Endothelial cell (in vitro differentiated cells): ENCODE measurements around the gene EVL. TPM values are rescaled to one million over a fixed set of nuclear protein-coding genes. Genes with fewer than 3 reads are reported as not detected.
A peak's percentile ranks its signal among the peaks of the same experiment; 100 is the strongest.

Source experiments
- DNase-seq: peaks from one replicate; pipeline ENCODE4 v3.0.0; 2021; ENCODE audit warnings: low spot score
- H3K27ac Mint-ChIP-seq: one replicate; pipeline ENCODE4 v1.8.0; 2021; ENCODE audit warnings: mixed read lengths, inconsistent platforms; ENCODE audit not compliant: unreplicated experiment
- H3K27me3 Mint-ChIP-seq: one replicate; pipeline ENCODE4 v1.8.0; 2021; ENCODE audit warnings: mild to moderate bottlenecking, moderate library complexity, mixed read lengths, inconsistent platforms; ENCODE audit not compliant: unreplicated experiment
- H3K36me3 Mint-ChIP-seq: one replicate; pipeline ENCODE4 v1.8.0; 2021; ENCODE audit warnings: mild to moderate bottlenecking, low read depth, mixed read lengths, inconsistent platforms; ENCODE audit not compliant: unreplicated experiment
- H3K4me1 Mint-ChIP-seq: one replicate; pipeline ENCODE4 v1.8.0; 2021; ENCODE audit warnings: mild to moderate bottlenecking, mixed read lengths, inconsistent platforms; ENCODE audit not compliant: unreplicated experiment
- H3K4me3 Mint-ChIP-seq: one replicate; pipeline ENCODE4 v1.8.0; 2021; ENCODE audit warnings: mild to moderate bottlenecking, mixed read lengths, inconsistent platforms; ENCODE audit not compliant: unreplicated experiment
- H3K9me3 Mint-ChIP-seq: one replicate; pipeline ENCODE4 v1.8.0; 2021; ENCODE audit warnings: mixed read lengths, inconsistent platforms; ENCODE audit not compliant: unreplicated experiment
- total RNA-seq: library from RNA; stranded (reverse); fragmentation: NEBNext Ultra II Directional; extraction: Animal tissue kit (Norgen Biotek cat#: 25700); gene quantifications from one replicate; pipeline ENCODE4 v1.2.1, GENCODE V29; 2021; ENCODE audit not compliant: unreplicated experiment
- TF ChIP-seq, protein P1 (sequence below): fragments of 200-600 bp; sonication (generic); IDR thresholded peaks from one replicate; pipeline ENCODE4 v1.5.0; 2021; ENCODE audit warnings: antibody characterized with exemption; ENCODE audit not compliant: unreplicated experiment

EVL gene
- total RNA-seq, 1 donor from 2014 or later = 142 TPM

DNA sequence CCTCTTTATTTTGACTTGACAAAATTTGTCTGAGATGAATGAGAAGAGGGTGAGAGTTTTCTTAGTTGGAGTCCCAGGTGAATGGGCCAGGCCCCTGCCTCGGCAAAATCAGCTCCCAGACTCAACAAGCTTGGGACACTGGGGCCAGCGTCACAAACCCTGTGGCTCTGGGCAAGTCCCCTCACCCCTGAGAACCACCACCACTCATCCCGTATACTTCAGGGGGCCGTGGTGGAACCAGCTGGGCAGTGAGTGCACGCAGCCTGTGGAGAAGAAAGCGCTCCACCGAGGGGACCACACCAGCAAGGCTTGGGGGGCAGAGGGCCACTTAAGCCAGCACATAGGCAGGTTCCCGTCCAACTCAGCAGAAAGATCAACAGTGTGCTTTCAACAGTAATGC lies 54.0 kb downstream of the EVL start:
- TF ChIP-seq, protein P1, sequence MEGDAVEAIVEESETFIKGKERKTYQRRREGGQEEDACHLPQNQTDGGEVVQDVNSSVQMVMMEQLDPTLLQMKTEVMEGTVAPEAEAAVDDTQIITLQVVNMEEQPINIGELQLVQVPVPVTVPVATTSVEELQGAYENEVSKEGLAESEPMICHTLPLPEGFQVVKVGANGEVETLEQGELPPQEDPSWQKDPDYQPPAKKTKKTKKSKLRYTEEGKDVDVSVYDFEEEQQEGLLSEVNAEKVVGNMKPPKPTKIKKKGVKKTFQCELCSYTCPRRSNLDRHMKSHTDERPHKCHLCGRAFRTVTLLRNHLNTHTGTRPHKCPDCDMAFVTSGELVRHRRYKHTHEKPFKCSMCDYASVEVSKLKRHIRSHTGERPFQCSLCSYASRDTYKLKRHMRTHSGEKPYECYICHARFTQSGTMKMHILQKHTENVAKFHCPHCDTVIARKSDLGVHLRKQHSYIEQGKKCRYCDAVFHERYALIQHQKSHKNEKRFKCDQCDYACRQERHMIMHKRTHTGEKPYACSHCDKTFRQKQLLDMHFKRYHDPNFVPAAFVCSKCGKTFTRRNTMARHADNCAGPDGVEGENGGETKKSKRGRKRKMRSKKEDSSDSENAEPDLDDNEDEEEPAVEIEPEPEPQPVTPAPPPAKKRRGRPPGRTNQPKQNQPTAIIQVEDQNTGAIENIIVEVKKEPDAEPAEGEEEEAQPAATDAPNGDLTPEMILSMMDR = no peak
- Mint-ChIP-seq H3K9me3 (no peaks in the 10 kb centered on the region), H3K27me3 (peaks cover 6% of the 10 kb centered on the region), H3K36me3 (peaks cover 20% of the 10 kb centered on the region), H3K27ac (no peak overlapping the region), H3K4me1 (peaks cover 2% of the 10 kb centered on the region), H3K4me3 (peak overlapping the region; percentile 11)
- DNase-seq = no peak

GRCh38 chr14:100120522-100121269 lies 55.5 kb downstream of the EVL start:
- H3K4me1 Mint-ChIP-seq = peaks cover 2% of the 10 kb centered on the region
- H3K36me3 Mint-ChIP-seq = peaks cover 30% of the 10 kb centered on the region
- H3K9me3 Mint-ChIP-seq = no peaks in the 10 kb centered on the region
- TF ChIP-seq, protein P1 = no peak
- H3K27me3 Mint-ChIP-seq = peaks cover 11% of the 10 kb centered on the region
- H3K27ac Mint-ChIP-seq = no peak overlapping the region
- no peak overlapping the region for H3K4me3 Mint-ChIP-seq
- no peak for DNase-seq

DNA sequence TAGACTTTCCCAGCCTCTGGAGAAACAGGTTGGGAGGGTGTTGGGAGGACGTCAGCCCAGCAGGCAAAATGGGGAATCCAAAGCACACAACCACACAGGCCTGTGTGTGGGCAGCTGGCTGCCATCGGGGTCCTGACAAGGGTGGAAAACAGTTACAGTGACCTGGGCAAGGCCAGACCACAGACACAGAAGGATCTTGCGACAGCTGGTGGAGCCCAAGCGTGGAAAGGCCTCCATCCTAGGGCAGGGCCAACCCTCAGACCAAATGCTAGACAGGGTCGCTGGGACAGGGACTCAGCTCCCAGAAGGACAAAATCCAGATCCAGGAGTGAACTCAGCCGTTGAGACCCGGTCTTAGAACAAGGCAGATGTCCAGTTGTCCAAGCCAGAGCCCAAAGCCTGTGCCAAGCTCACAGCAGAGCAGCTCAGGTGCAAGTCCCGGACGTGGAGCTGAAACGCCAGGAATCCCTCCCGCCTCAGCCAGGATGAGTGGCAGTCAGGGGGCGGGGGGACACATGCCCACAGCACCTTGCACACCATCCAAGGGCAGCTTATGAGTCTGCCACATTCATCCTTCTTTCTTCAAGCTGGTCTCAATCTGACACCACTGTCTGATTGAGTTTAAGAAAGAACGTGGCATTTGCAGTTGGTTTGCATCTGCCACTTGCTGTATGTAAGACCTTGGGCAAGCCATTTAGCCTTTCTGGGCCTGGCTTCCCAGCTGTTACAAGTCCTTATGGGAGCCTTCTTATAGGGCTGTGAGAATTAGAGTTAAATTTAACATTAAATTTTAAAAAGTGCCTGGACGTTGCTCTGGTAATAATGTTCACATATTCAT lies 56.6 kb downstream of the EVL start:
- no peak overlapping the region for H3K27ac Mint-ChIP-seq
- peaks cover 2% of the 10 kb centered on the region for H3K4me1 Mint-ChIP-seq
- H3K4me3 Mint-ChIP-seq = no peak overlapping the region
- DNase-seq = no peak
- TF ChIP-seq, protein P1 = no peak
- H3K36me3 Mint-ChIP-seq = peaks cover 25% of the 10 kb centered on the region
- peaks cover 9% of the 10 kb centered on the region for H3K27me3 Mint-ChIP-seq
- no peaks in the 10 kb centered on the region for H3K9me3 Mint-ChIP-seq

GRCh38 chr14:100122481-100123223 lies 57.4 kb downstream of the EVL start:
- TF ChIP-seq, protein P1 = no peak
- H3K27ac Mint-ChIP-seq = no peak overlapping the region
- H3K9me3 Mint-ChIP-seq = no peaks in the 10 kb centered on the region
- H3K4me1 Mint-ChIP-seq = peaks cover 7% of the 10 kb centered on the region
- H3K27me3 Mint-ChIP-seq = peaks cover 7% of the 10 kb centered on the region
- DNase-seq = no peak
- peaks cover 25% of the 10 kb centered on the region for H3K36me3 Mint-ChIP-seq
- H3K4me3 Mint-ChIP-seq = peak overlapping the region; percentile 13
